K562 (cell line): Measurements from ENCODE around the gene ACOT7. TPM values are rescaled to one million over a fixed set of nuclear protein-coding genes. Genes with fewer than 3 reads are reported as not detected.

ENCODE experiments used
- BMI1 ChIP-seq: fragments of 150-350 bp; IDR thresholded peaks from 2 replicates; pipeline ENCODE4 v1.6.1; 2014; ENCODE audit warnings: low read length
- BRD9 ChIP-seq: fragments of 450-650 bp; IDR thresholded peaks from 2 replicates; pipeline ENCODE4 v1.6.1; 2018; ENCODE audit warnings: low read depth; ENCODE audit not compliant: partially characterized antibody
- CBFA2T3 ChIP-seq: fragments of 450-650 bp; IDR thresholded peaks from 2 replicates; pipeline ENCODE4 v1.6.1; 2017
- CBX8 ChIP-seq: fragments of 200-600 bp; sonication (generic); IDR thresholded peaks from 2 replicates; pipeline ENCODE4 v1.6.1; 2012; ENCODE audit warnings: borderline replicate concordance, mixed run types, low read depth, mild to moderate bottlenecking, moderate library complexity, mixed read lengths, low read length, control low read depth, inconsistent platforms; ENCODE audit not compliant: poor library complexity, severe bottlenecking; ENCODE audit errors: extremely low read depth
- CTBP1 ChIP-seq: fragments of 450-650 bp; IDR thresholded peaks from 2 replicates; pipeline ENCODE4 v1.6.1; 2016; ENCODE audit warnings: borderline replicate concordance
- DPF2 ChIP-seq: fragments of 450-650 bp; IDR thresholded peaks from 2 replicates; pipeline ENCODE4 v1.6.1; 2016
- EP400 ChIP-seq: fragments of 450-650 bp; IDR thresholded peaks from 2 replicates; pipeline ENCODE4 v1.6.1; 2017; ENCODE audit warnings: antibody characterized with exemption, mild to moderate bottlenecking, moderate library complexity
- FOXJ3 ChIP-seq: sonication (generic); formaldehyde crosslinking; IDR thresholded peaks from 2 replicates; pipeline ENCODE4 v1.4.0; 2020; ENCODE audit warnings: mild to moderate bottlenecking, missing genetic modification reagents
- HCFC1 ChIP-seq: IDR thresholded peaks from 2 replicates; pipeline ENCODE4 v1.6.1; 2012; ENCODE audit warnings: low read depth, low read length, improper control_type of control experiment
- HMGN3 ChIP-seq: IDR thresholded peaks from 2 replicates; pipeline ENCODE4 v1.6.1; 2011; ENCODE audit warnings: borderline replicate concordance, low read depth, mild to moderate bottlenecking, mixed read lengths, low read length; ENCODE audit not compliant: insufficient read length; ENCODE audit errors: extremely low read depth
- HOXB6 ChIP-seq: fragments of 250-450 bp; sonication (Bioruptor Pico); IDR thresholded peaks from 2 replicates; pipeline ENCODE4 v1.5.1; 2022; ENCODE audit warnings: mild to moderate bottlenecking, borderline replicate concordance
- IFI16 ChIP-seq: fragments of 250-450 bp; sonication (Bioruptor Pico); IDR thresholded peaks from 2 replicates; pipeline ENCODE4 v2.1.2; 2022; ENCODE audit warnings: mild to moderate bottlenecking, inconsistent platforms
- MECOM ChIP-seq: fragments of 250-450 bp; sonication (Bioruptor Pico); IDR thresholded peaks from 2 replicates; pipeline ENCODE4 v1.8.0; 2022; ENCODE audit warnings: inconsistent platforms
- OTX1 ChIP-seq: fragments of 450-650 bp; formaldehyde crosslinking; IDR thresholded peaks from 2 replicates; pipeline ENCODE4 v1.4.0; 2022; ENCODE audit warnings: mild to moderate bottlenecking
- RNF2 ChIP-seq: sonication (generic); IDR thresholded peaks from 2 replicates; pipeline ENCODE4 v1.6.1; 2016
- RUNX1 ChIP-seq: sonication (generic); IDR thresholded peaks from 2 replicates; pipeline ENCODE4 v1.6.1; 2016; ENCODE audit warnings: antibody characterized with exemption, low read depth
- SMAD4 ChIP-seq: fragments of 250-450 bp; sonication (Bioruptor Pico); conservative IDR thresholded peaks from 2 replicates; pipeline ENCODE4 v1.8.0; 2021; ENCODE audit warnings: inconsistent platforms, mild to moderate bottlenecking, moderate library complexity
- SRSF3 ChIP-seq: fragments of 200-400 bp; formaldehyde crosslinking; IDR thresholded peaks from 2 replicates; pipeline ENCODE4 v1.6.1; 2016; ENCODE audit warnings: mild to moderate bottlenecking, low read length, moderate library complexity; ENCODE audit not compliant: insufficient read depth
- TRIM24 ChIP-seq, 2 experiments: fragments of 450-650 bp; IDR thresholded peaks; 2 replicates each; pipeline ENCODE4 v1.6.1; 2016
- ZFP36 ChIP-seq: fragments of 150-350 bp; IDR thresholded peaks from 2 replicates; pipeline ENCODE4 v1.6.1; 2018; ENCODE audit warnings: low read length, low read depth; ENCODE audit not compliant: partially characterized antibody
- ZNF184 ChIP-seq: sonication (generic); formaldehyde crosslinking; IDR thresholded peaks from 2 replicates; pipeline ENCODE4 v1.5.0; 2020; ENCODE audit warnings: missing genetic modification reagents
- ZNF324 ChIP-seq: fragments of 250-450 bp; sonication (Bioruptor Pico); IDR thresholded peaks from 2 replicates; pipeline ENCODE4 v1.4.0; 2020; ENCODE audit warnings: mild to moderate bottlenecking
- polyA plus RNA-seq, 8 experiments: library from polyadenylated mRNA; depleted of rRNA in 4 of 8; stranded (reverse) in 5 of 8; unstranded in 3 of 8; fragments of >200 nt; fragmentation: Nextera tagmentation in 2 of 8; fragmentation: Illumina TruSeq in 1 of 8; extraction: Ambion mirVana in 2 of 8; extraction: Trizol in 1 of 8; gene quantifications; 2 replicates each; pipeline versions ENCODE4 v1.2.1 to v1.2.3, GENCODE V29; 2011 to 2014; ENCODE audit warnings: inconsistent platforms in 1 of 8, missing spikeins in 1 of 8
- total RNA-seq, 7 experiments: library from RNA; depleted of rRNA in 6 of 7; stranded (reverse); fragments of >200 nt in 6 of 7; fragmentation: Illumina TruSeq in 2 of 7; extraction: Trizol in 2 of 7; gene quantifications; 2 replicates each; pipeline versions ENCODE4 v1.2.1 to v1.2.3, GENCODE V29; 2011 to 2021; ENCODE audit warnings: low replicate concordance in 1 of 7
- TF ChIP-seq, protein P1 (sequence below): fragments of 250-450 bp; sonication (Bioruptor Pico); IDR thresholded peaks from 2 replicates; pipeline ENCODE4 v1.4.0; 2020; ENCODE audit warnings: mild to moderate bottlenecking, moderate library complexity
- TF ChIP-seq, protein P2 (sequence below): fragments of 450-650 bp; formaldehyde crosslinking; IDR thresholded peaks from 2 replicates; pipeline ENCODE4 v1.4.0; 2022; ENCODE audit warnings: missing genetic modification characterization
- TF ChIP-seq, protein P3 (sequence below): conservative IDR thresholded peaks from 2 replicates; pipeline ENCODE4 v1.6.1; 2011; ENCODE audit warnings: low read depth, mild to moderate bottlenecking, low read length; ENCODE audit not compliant: control insufficient read depth

The ACOT7 gene
- total and polyA plus RNA-seq, 9 of the 15 experiments (the other 6 are each of a cell fraction or from before 2014, with no cell fraction given): 7.0 to 92.6 (median 37.2) TPM

DNA sequence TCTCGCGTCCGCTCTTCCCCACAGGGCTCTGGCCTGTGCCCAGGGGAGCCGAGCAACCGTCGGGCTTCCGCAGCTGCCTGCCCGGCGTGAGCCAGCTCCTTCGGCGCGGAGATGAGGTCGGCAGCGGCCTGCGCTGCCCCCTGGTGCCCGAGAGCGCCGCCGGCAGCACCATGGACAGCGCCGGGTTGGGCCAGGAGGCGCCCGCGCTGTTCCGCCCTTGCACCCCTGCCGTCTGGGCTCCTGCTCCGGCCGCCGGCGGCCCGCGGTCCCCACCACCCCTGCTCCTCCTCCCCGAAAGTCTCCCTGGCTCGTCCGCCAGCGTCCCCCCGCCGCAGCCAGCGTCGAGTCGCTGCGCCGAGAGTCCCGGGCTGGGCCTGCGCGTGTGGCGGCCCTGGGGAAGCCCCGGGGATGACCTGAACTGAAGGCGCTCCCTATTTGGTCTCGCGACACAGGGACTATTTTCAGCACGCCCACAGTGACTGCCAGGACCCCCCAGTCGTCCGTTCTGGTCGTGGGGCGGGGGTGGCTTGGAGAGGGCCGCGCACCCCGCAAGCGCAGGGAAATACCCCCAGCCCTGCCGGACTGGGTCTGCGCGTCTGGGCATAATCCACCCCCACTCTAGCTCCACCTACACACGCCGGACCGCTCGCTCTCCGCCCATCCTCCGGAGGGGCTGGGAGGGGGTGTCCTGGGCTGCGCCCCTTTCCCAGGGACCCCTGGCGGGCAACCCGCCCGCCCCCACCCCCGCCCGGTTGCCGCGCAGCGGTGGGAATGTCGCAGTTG is 148.3 kb downstream of the ACOT7 start (continued):
- TF ChIP-seq ZFP36 (peak; percentile 57), TRIM24 (IDR thresholded peaks at IDR 0.05) (peak in 1 of 2 experiments; percentile 51; a peak in 1 of 4 replicates), BRD9 (no peak), CBX8 (no peak), RUNX1 (no peak), HMGN3 (no peak), ZNF184 (CRISPR knock-in tag) (no peak; the same call in 1 of the 2 replicates), CTBP1 (peak; percentile 82; the same call in 1 of the 2 replicates), BMI1 (no peak), SRSF3 (no peak), CBFA2T3 (no peak), SMAD4 (peak; percentile 90), HOXB6 (no peak), RNF2 (no peak), FOXJ3 (CRISPR knock-in tag) (no peak), OTX1 (CRISPR knock-in tag) (no peak), ZNF324 (no peak), MECOM (CRISPR knock-in tag) (no peak), DPF2 (no peak), EP400 (no peak), IFI16 (CRISPR knock-in tag) (no peak), HCFC1 (peak; percentile 54; the same call in 1 of the 2 replicates)
- TF ChIP-seq, protein P1, sequence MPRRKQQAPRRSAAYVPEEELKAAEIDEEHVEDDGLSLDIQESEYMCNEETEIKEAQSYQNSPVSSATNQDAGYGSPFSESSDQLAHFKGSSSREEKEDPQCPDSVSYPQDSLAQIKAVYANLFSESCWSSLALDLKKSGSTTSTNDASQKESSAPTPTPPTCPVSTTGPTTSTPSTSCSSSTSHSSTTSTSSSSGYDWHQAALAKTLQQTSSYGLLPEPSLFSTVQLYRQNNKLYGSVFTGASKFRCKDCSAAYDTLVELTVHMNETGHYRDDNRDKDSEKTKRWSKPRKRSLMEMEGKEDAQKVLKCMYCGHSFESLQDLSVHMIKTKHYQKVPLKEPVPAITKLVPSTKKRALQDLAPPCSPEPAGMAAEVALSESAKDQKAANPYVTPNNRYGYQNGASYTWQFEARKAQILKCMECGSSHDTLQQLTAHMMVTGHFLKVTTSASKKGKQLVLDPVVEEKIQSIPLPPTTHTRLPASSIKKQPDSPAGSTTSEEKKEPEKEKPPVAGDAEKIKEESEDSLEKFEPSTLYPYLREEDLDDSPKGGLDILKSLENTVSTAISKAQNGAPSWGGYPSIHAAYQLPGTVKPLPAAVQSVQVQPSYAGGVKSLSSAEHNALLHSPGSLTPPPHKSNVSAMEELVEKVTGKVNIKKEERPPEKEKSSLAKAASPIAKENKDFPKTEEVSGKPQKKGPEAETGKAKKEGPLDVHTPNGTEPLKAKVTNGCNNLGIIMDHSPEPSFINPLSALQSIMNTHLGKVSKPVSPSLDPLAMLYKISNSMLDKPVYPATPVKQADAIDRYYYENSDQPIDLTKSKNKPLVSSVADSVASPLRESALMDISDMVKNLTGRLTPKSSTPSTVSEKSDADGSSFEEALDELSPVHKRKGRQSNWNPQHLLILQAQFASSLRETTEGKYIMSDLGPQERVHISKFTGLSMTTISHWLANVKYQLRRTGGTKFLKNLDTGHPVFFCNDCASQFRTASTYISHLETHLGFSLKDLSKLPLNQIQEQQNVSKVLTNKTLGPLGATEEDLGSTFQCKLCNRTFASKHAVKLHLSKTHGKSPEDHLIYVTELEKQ (CRISPR knock-in tag): no peak
- TF ChIP-seq, protein P2, sequence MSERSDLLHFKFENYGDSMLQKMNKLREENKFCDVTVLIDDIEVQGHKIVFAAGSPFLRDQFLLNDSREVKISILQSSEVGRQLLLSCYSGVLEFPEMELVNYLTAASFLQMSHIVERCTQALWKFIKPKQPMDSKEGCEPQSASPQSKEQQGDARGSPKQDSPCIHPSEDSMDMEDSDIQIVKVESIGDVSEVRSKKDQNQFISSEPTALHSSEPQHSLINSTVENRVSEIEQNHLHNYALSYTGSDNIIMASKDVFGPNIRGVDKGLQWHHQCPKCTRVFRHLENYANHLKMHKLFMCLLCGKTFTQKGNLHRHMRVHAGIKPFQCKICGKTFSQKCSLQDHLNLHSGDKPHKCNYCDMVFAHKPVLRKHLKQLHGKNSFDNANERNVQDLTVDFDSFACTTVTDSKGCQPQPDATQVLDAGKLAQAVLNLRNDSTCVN (CRISPR knock-in tag): no peak
- TF ChIP-seq, protein P3, sequence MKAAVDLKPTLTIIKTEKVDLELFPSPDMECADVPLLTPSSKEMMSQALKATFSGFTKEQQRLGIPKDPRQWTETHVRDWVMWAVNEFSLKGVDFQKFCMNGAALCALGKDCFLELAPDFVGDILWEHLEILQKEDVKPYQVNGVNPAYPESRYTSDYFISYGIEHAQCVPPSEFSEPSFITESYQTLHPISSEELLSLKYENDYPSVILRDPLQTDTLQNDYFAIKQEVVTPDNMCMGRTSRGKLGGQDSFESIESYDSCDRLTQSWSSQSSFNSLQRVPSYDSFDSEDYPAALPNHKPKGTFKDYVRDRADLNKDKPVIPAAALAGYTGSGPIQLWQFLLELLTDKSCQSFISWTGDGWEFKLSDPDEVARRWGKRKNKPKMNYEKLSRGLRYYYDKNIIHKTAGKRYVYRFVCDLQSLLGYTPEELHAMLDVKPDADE: peak; percentile 84
